Mesenteric fat pad (tissue), 1 donor: ENCODE measurements around the gene LAMB3. TPM values are rescaled to one million over a fixed set of nuclear protein-coding genes. Genes with fewer than 3 reads are reported as not detected.

Experiments
- DNase-seq: peaks from one replicate; pipeline ENCODE4 v3.0.0-alpha.2; 2020; ENCODE audit warnings: low spot score
- total RNA-seq: library from RNA; stranded (reverse); fragmentation: NEBNext Ultra II Directional; extraction: Animal tissue kit (Norgen Biotek cat#: 25700); gene quantifications from one replicate; pipeline ENCODE4 v1.2.1, GENCODE V29; 2021
- donor health status: DM: yes; HTN: yes; CAD: no.

Gene LAMB3
- total RNA-seq, 1 donor from 2014 or later, result 35.6 TPM

- DNase-seq, result no peak
Measured at GRCh38 chr1:209598227-209598626, 54.0 kb downstream of the LAMB3 start.

GRCh38 chr1:209597499-209597898 lies 54.7 kb downstream of the LAMB3 start:
- no peak for DNase-seq

- no peak for DNase-seq
Measured at GRCh38 chr1:209595599-209596285, 56.5 kb downstream of the LAMB3 start.

- DNase-seq, result no peak
Measured at GRCh38 chr1:209595028-209595427, 57.2 kb downstream of the LAMB3 start.

- no peak for DNase-seq
Measured at GRCh38 chr1:209594440-209594839, 57.8 kb downstream of the LAMB3 start.

- no peak for DNase-seq
Measured at GRCh38 chr1:209593747-209594146, 58.5 kb downstream of the LAMB3 start.

GRCh38 chr1:209590405-209590804 lies 61.8 kb downstream of the LAMB3 start:
- no peak for DNase-seq

- no peak for DNase-seq
Measured at GRCh38 chr1:209589863-209590262, 62.4 kb downstream of the LAMB3 start.

- no peak for DNase-seq
Measured at GRCh38 chr1:209589440-209589839, 62.8 kb downstream of the LAMB3 start.

GRCh38 chr1:209587789-209588188 lies 64.4 kb downstream of the LAMB3 start:
- DNase-seq, result no peak

GRCh38 chr1:209586221-209586740 lies 65.9 kb downstream of the LAMB3 start:
- no peak for DNase-seq

GRCh38 chr1:209585672-209586071 lies 66.6 kb downstream of the LAMB3 start:
- DNase-seq, result no peak

GRCh38 chr1:209585197-209585596 lies 67.0 kb downstream of the LAMB3 start:
- no peak for DNase-seq

GRCh38 chr1:209584231-209584672 lies 68.0 kb downstream of the LAMB3 start:
- DNase-seq, result no peak

GRCh38 chr1:209583408-209583807 lies 68.8 kb downstream of the LAMB3 start, which contains the start of gene CAMK1G:
CAMK1G (plus strand) TSS chr1:209583714; CDS start chr1:209594984, 11,270 bp downstream.
- DNase-seq, result no peak

GRCh38 chr1:209580577-209580976 lies 71.6 kb downstream of the LAMB3 start:
- DNase-seq, result no peak

- DNase-seq, result no peak
Measured at GRCh38 chr1:209577346-209577745, 74.9 kb downstream of the LAMB3 start.

- no peak for DNase-seq
Measured at GRCh38 chr1:209576392-209577197, 75.6 kb downstream of the LAMB3 start.

GRCh38 chr1:209570743-209571142 lies 81.5 kb downstream of the LAMB3 start:
- no peak for DNase-seq

- no peak for DNase-seq
Measured at GRCh38 chr1:209569455-209570207, 82.6 kb downstream of the LAMB3 start.

GRCh38 chr1:209567698-209568175 lies 84.5 kb downstream of the LAMB3 start:
- DNase-seq, result no peak
